NCI-H187 treated with DMSO at 0.1 percent for 48 hours (cell line): ENCODE results near the gene FGD6.
A peak's percentile ranks its signal among the peaks of the same experiment; 100 is the strongest.
"Not testable (repeated sequence)": the region's sequence is repeated elsewhere in the genome, so short reads cannot be mapped to it uniquely, and the experiment has no call there.

Source experiments
- DNase-seq: peaks from one replicate; lab custom pipeline; 2025; lab: John Stamatoyannopoulos, UW

FGD6 gene

GRCh38 chr12:95234187-95234586 is 16.9 kb upstream of the FGD6 start:
- not testable (repeated sequence) for DNase-seq

- no peak for DNase-seq
These were observed 13.9 kb upstream of the FGD6 start for GRCh38 chr12:95231190-95231589.

GRCh38 chr12:95230313-95230712 is 13.0 kb upstream of the FGD6 start:
- no peak for DNase-seq

- DNase-seq: no peak
These were observed 12.4 kb upstream of the FGD6 start for GRCh38 chr12:95229636-95230035.

- no peak for DNase-seq
These were observed 11.3 kb upstream of the FGD6 start for GRCh38 chr12:95228617-95229016.

GRCh38 chr12:95227818-95228356 is 10.6 kb upstream of the FGD6 start:
- DNase-seq: no peak

GRCh38 chr12:95225645-95226212 is 8.5 kb upstream of the FGD6 start:
- DNase-seq: no peak

GRCh38 chr12:95224202-95225170 is 7.2 kb upstream of the FGD6 start:
- no peak for DNase-seq

GRCh38 chr12:95220726-95221125 is 3.5 kb upstream of the FGD6 start:
- DNase-seq: no peak

- DNase-seq: no peak
These were observed 2.9 kb upstream of the FGD6 start for GRCh38 chr12:95220190-95220589.

GRCh38 chr12:95218150-95219133 is 1.2 kb upstream of the FGD6 start:
- peak; percentile 71 for DNase-seq

- DNase-seq: no peak
These were observed 423 bp downstream of the FGD6 start for GRCh38 chr12:95216711-95217376.

- no peak for DNase-seq
These were observed 1.3 kb downstream of the FGD6 start for GRCh38 chr12:95215949-95216348.

- DNase-seq: no peak
These were observed 2.8 kb downstream of the FGD6 start for GRCh38 chr12:95214466-95214865.

- no peak for DNase-seq
These were observed 3.3 kb downstream of the FGD6 start for GRCh38 chr12:95213928-95214327.

- no peak for DNase-seq
These were observed 4.1 kb downstream of the FGD6 start for GRCh38 chr12:95213119-95213518.

GRCh38 chr12:95212586-95212985 is 4.7 kb downstream of the FGD6 start:
- DNase-seq: no peak

- peak; percentile 84 for DNase-seq
These were observed 8.6 kb downstream of the FGD6 start for GRCh38 chr12:95208678-95209077.

GRCh38 chr12:95207407-95207806 is 9.9 kb downstream of the FGD6 start:
- no peak for DNase-seq

GRCh38 chr12:95206916-95207315 is 10.4 kb downstream of the FGD6 start:
- no peak for DNase-seq

GRCh38 chr12:95205685-95206084 is 11.6 kb downstream of the FGD6 start:
- DNase-seq: no peak
